ENCODE measurements around the gene COX7A1.

Gene COX7A1

DNA sequence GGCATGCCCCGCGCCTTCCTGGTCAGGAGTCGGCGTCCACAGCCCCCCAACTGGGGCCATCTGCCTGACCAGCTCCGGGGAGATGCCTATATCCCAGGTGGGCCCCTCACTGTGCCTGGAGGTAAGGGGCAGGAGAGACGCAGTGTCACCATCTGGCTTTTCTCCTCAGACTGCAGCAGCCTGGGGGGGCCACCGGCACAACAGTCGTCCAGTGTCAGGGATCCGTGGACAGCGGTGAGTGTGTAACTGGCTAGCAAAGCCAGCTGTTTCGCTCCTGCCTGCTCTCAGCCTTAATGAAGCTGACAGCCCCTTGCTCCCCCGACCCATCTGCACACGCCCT is 41.1 kb downstream of the COX7A1 start:
- no peak for DNase-seq

DNA sequence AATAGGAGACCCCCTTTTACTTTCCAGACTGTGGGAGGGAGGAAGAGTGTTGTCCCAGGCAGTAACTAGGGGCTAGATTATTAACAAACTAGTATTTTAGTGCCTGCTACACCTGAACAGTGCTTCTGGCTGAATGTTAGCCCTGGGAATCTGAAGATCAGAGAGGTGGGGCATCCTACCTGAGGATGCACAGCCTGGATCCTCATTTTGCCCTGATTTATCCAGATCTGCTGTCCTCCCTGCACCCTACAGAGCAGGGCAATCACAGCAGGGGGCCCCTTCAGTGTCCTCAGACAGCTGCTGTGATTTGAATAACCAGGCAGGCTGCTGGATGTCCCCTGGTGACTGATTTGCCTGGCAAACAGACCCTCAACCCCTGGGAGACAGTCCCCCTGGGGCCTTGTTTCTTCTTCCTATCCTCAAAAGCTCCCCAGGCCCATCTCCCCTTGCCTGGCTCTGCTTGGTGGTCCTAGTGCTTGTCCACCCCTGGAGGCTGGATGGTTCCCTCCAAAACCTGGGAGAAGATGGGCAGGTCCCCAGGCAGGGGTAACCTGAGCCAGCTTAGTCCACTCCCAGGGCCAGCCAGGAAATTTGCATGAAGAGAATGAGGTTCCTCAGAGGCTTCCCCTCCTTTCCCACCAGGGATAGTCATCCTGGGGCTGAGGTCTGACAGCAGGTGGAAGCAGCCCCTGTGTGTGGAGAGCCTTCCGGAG is 41.6 kb downstream of the COX7A1 start, which contains the start of gene OVOL3:
OVOL3 (plus strand) TSS at position 657 of the 713 bp plus-strand sequence. CDS start 60 bp downstream, outside the sequence.
- DNase-seq, result no peak

DNA sequence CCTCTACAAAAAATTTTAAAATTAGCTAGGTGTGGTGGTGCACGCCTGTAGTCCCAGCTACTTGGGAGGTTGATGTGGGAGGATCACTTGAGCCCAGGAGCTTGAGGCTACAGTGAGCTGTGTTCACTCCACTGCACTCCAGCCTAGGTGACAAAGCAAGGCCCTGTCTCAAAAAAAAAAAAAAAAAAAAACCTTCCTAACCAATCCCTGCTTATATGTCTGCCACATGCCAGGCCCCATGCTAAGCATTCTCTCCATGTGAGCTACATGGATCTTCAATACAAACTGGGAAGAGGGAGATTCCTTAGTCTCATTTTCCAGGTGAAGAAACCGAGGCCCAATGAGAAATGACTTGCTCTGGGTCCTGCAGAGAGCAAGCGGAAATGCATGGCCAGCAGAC is 43.6 kb downstream of the COX7A1 start:
- DNase-seq, result no peak

DNA sequence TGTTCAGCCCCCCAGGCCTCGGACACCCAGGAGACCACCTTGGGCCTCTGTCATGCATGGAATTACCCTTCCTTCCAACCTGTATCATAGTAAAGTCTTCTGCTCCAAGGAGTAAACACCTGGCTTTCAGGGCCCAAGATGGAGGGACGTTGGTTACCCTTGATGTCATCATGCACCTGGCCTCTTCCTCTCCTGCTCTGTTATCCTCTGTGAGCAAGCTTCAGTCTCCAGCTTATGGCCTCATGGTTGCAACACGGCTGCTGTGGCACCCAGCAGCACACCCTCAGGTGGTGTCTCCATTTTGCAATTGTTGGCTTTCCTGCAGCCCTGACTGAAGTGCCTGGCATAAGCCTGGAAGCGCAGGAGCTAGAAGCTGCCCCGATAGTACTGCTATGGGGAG is 45.3 kb downstream of the COX7A1 start:
- no peak for DNase-seq

DNA sequence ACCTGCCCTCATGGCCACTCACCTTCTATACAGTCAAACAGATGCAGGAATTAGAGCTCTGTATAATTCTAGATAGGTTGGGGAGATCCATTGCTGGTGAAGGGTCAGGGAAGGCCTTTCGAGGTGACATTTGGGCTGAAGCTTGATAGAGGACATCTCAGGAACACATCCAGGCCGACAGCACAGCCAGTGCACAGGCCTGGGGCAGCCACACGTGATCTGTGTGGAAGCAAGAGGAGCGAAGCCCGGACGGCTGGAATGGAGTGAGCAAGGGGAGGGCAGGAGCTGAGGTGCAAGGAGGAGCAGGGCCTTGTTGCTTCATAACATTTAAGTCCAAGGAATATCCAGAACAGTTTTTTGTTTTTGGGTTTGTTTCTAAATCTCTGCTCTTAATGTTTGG is 45.8 kb downstream of the COX7A1 start:
- DNase-seq, result no peak

DNA sequence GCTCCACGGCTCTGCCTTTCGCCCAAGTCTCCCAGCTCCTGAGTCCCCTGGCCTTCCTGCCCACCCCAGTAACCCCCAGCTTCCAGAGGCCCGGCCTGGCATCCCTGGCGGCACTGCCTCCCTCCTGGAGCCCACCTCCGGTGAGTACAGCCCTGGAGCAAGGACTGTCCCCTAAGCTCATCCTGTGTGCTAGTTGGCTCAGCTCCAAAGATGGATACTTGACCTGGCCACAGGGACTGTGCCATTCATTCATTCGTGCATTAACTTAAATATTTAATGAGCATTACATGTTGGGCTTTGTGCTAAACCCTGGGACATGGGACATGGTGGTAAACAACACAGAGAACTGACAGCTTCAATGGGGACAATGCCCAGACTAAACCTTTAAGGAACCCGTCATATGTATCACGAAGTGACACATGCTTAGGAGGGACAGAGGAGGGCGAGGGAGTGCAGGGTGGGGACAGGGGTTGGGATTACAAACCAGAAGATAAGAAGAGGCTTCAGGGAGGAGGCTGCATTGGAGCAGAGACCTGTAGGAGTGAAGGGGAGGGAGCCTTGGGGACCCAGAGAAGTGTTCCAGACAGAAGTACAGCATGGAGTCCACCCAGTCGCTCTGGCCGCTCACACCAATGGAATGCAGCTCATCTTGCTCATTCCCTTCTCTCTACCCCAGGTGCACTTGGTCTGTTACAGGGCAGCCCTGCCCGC is 48.2 kb downstream of the COX7A1 start:
- DNase-seq, result no peak

DNA sequence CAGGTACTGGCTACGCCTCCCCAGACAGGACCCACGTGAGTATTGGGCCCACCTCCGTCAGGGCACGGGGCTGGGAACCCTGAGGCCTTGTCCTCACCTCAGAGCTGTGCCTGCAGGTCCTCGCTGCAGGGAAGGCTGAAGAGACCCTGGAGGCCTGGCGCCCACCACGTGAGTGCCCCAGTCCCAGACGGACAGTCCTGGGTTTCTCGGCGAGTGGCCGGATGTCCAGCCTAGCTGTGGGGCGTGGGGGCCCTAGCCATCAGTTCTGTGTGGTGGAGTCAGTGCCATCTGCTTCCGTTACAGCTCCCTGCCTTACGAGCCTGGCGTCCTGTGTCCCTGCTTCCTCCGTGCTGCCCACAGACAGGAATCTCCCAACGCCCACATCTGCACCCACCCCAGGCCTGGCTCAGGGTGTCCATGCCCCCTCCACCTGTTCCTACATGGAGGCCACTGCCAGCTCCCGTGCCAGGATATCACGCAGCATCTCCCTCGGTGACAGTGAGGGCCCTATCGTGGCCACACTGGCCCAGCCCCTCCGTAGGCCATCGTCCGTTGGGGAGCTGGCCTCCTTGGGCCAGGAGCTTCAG is 49.1 kb downstream of the COX7A1 start:
- DNase-seq, result no peak

DNA sequence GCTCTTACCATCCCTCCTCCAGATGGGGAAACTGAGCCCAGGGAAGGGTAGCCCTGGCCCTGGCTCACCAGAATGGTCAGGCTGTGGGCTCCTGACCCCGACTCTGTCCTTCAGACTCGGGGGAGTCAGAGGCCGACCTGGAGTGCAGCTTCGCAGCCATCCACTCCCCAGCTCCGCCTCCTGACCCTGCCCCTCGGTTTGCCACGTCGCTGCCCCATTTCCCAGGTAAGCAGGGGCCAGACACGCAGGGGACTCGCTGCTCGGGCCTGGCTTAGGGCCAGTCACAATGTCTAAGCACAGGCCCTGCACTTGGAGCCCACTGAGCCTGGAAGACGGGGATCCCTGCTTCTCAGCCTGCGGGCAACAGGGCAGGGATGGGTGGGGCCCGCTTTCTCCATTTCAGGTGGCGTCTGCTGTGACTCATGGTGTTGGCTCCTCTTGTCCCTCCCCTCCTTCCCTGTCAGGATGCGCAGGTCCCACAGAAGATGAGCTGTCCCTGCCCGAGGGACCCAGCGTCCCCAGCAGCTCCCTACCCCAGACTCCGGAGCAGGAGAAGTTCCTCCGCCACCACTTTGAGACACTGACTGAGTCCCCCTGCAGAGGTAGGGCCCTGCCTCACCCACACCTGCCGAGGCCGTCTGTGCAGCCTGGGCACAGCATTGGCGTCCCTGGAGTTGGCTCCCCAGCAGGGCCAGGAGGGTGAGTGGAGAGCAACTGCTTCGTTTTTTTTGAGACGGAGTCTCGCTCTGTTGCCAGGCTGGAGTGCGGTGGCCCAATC is 50.5 kb downstream of the COX7A1 start:
- no peak for DNase-seq

Measured in right forelimb (tissue), 1 donor.